GM12875 (cell line): ENCODE results near the gene ZHX3.

Experiments used
- H3K4me3 ChIP-seq: one replicate; pipeline ENCODE4 v1.5.1; 2011; ENCODE audit warnings: low read depth, low read length, control low read depth
- CTCF ChIP-seq: IDR thresholded peaks from 2 replicates; pipeline ENCODE4 v1.5.1; 2011; ENCODE audit warnings: low read depth, mild to moderate bottlenecking, control low read depth, inconsistent platforms, low read length, moderate library complexity, borderline replicate concordance; ENCODE audit not compliant: insufficient read depth

Gene ZHX3

GRCh38 chr20:41364236-41364855 lies 46.8 kb upstream of the ZHX3 start:
- no peak for TF ChIP-seq CTCF

GRCh38 chr20:41363601-41364000 lies 46.1 kb upstream of the ZHX3 start:
- no peak overlapping the region for H3K4me3 ChIP-seq
- TF ChIP-seq CTCF = no peak

More at GRCh38 chr20:41364236-41364855, 46.8 kb upstream of the ZHX3 start:
- no peak overlapping the region for H3K4me3 ChIP-seq

GRCh38 chr20:41362748-41363140 lies 45.2 kb upstream of the ZHX3 start:
- H3K4me3 ChIP-seq = no peak overlapping the region
- no peak for TF ChIP-seq CTCF

- TF ChIP-seq CTCF = no peak
Observed at GRCh38 chr20:41361757-41362747, 44.5 kb upstream of the ZHX3 start.

GRCh38 chr20:41360831-41361756 lies 43.6 kb upstream of the ZHX3 start:
- no peak for TF ChIP-seq CTCF
- no peak overlapping the region for H3K4me3 ChIP-seq

More at GRCh38 chr20:41361757-41362747, 44.5 kb upstream of the ZHX3 start:
- H3K4me3 ChIP-seq = no peak overlapping the region

DNA sequence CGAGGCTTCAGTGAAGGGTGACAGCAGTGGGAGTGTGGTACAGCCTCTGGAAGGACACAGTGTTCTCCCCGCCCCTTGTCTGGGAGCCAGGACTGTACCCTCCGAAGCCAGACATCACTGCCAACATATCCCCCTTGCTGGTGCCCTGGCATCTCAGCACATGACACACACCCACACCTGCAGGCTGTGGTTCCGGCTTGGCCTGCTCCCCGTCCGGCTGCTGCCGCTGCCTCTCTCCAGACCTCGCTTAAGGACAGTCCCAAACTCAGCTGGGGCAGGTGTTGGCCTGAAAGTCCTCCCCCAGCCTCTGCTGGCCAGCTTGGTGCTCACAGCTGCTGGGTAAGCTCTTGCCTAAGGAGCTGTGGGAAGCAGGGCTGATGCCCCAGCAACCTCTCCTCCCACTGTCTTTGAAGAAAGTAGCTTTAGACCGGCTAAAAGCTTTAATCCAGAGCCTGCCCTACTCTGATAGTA lies 42.0 kb upstream of the ZHX3 start:
- no peak for TF ChIP-seq CTCF
- H3K4me3 ChIP-seq = no peak overlapping the region
